HFF-Myc (cell line): ENCODE data around the gene HRH1.

Experiments
- DNase-seq: peaks from one replicate; pipeline ENCODE4 v3.0.0-alpha.2; 2011; ENCODE audit warnings: low read depth; ENCODE audit errors: extremely low read depth
- H3K4me3 ChIP-seq: replicated peaks from 2 replicates; pipeline ENCODE4 v1.5.1; 2011; ENCODE audit warnings: low read depth, mild to moderate bottlenecking, control low read depth, low read length
- CTCF ChIP-seq: IDR thresholded peaks from 2 replicates; pipeline ENCODE4 v1.5.1; 2012; ENCODE audit warnings: mild to moderate bottlenecking, low read depth, low read length, control low read depth; ENCODE audit errors: missing control alignments

HRH1 gene

GRCh38 chr3:11155341-11156025, 1.2 kb downstream of the HRH1 start:
- H3K4me3 ChIP-seq: peak overlapping the region; percentile 64
- DNase-seq: peak; percentile 47
- peak; percentile 87 for TF ChIP-seq CTCF

- H3K4me3 ChIP-seq: peak overlapping the region; percentile 64; the same call in 1 of the 2 replicates
- TF ChIP-seq CTCF: no peak
- DNase-seq: no peak
Observed at GRCh38 chr3:11156026-11156410, 1.7 kb downstream of the HRH1 start.

- no peak for TF ChIP-seq CTCF
- H3K4me3 ChIP-seq: no peak overlapping the region
- DNase-seq: no peak
Observed at GRCh38 chr3:11157421-11157820, 3.1 kb downstream of the HRH1 start.

GRCh38 chr3:11159421-11159904, 5.2 kb downstream of the HRH1 start:
- peak; percentile 63 for DNase-seq
- H3K4me3 ChIP-seq: no peak overlapping the region
- no peak for TF ChIP-seq CTCF

GRCh38 chr3:11161666-11162065, 7.4 kb downstream of the HRH1 start:
- DNase-seq: no peak
- peak; percentile 16 for TF ChIP-seq CTCF
- H3K4me3 ChIP-seq: no peak overlapping the region

GRCh38 chr3:11162401-11163345, 8.4 kb downstream of the HRH1 start:
- no peak overlapping the region for H3K4me3 ChIP-seq
- no peak for TF ChIP-seq CTCF
- DNase-seq: no peak
